Stimulated activated CD4-positive, alpha-beta T cell treated with anti-CD3 and anti-CD28 coated beads, Interleukin-2, amount 100 ng/mL, for 24 hours (primary cell): ENCODE results near the gene RPS6KA5.

ENCODE experiments used
- DNase-seq, 2 donors: peaks; one replicate each; pipeline ENCODE4 v3.0.0-alpha.2; 2020

Gene RPS6KA5

GRCh38 chr14:90797919-90798318, 262.5 kb downstream of the RPS6KA5 start:
- DNase-seq, result no peak
